Measurements from ENCODE around the gene SH3BP4.

- TF ChIP-seq CTCF (IDR thresholded peaks at IDR 0.05) (no peak), POLR2A (IDR thresholded peaks at IDR 0.05) (no peak)
Measured at GRCh38 chr2:235085476-235085875, 133.7 kb downstream of the SH3BP4 start.

All from transverse colon (tissue), 3 donors.